H9 (cell line): ENCODE data around the gene AFMID. TPM values are rescaled to one million over a fixed set of nuclear protein-coding genes. Genes with fewer than 3 reads are reported as not detected.

Experiments
- DNase-seq: peaks from one replicate; pipeline ENCODE4 v3.0.0-alpha.2; 2017
- H2AFZ ChIP-seq: one replicate; pipeline ENCODE4 v1.6.1; 2013; ENCODE audit warnings: mild to moderate bottlenecking, low read length, control low read depth, moderate library complexity
- H2AK5ac ChIP-seq: 2 replicates; pipeline ENCODE4 v1.6.1; 2013; ENCODE audit warnings: low read length, control low read depth, mixed read lengths; ENCODE audit not compliant: insufficient read length
- H2BK120ac ChIP-seq: one replicate; pipeline ENCODE4 v1.6.1; 2013; ENCODE audit warnings: low read depth, mild to moderate bottlenecking, low read length, control low read depth, inconsistent platforms; ENCODE audit not compliant: poor library complexity, severe bottlenecking
- H2BK12ac ChIP-seq: 2 replicates; pipeline ENCODE4 v1.6.1; 2013; ENCODE audit warnings: low read length, control low read depth, mixed read lengths, low read depth; ENCODE audit not compliant: insufficient read length
- H2BK15ac ChIP-seq: 2 replicates; pipeline ENCODE4 v1.6.1; 2013; ENCODE audit warnings: low read depth, low read length, control low read depth
- H2BK20ac ChIP-seq: one replicate; pipeline ENCODE4 v1.6.1; 2013; ENCODE audit warnings: low read depth, mild to moderate bottlenecking, low read length, control low read depth, inconsistent platforms; ENCODE audit not compliant: poor library complexity, severe bottlenecking
- H2BK5ac ChIP-seq: 2 replicates; pipeline ENCODE4 v1.6.1; 2013; ENCODE audit warnings: low read length, control low read depth, mixed read lengths; ENCODE audit not compliant: insufficient read length
- H3K14ac ChIP-seq: 2 replicates; pipeline ENCODE4 v1.6.1; 2013; ENCODE audit warnings: low read length, control low read depth; ENCODE audit not compliant: insufficient read depth
- H3K18ac ChIP-seq: 2 replicates; pipeline ENCODE4 v1.6.1; 2013; ENCODE audit warnings: low read depth, mild to moderate bottlenecking, mixed read lengths, low read length, control low read depth; ENCODE audit not compliant: insufficient read length
- H3K23ac ChIP-seq: 2 replicates; pipeline ENCODE4 v1.6.1; 2013; ENCODE audit warnings: low read length, control low read depth, mixed read lengths, low read depth; ENCODE audit not compliant: insufficient read length
- H3K23me2 ChIP-seq: 2 replicates; pipeline ENCODE4 v1.6.1; 2013; ENCODE audit warnings: low read depth, mild to moderate bottlenecking, mixed read lengths, low read length, control low read depth; ENCODE audit not compliant: insufficient read length, poor library complexity, severe bottlenecking
- H3K27ac ChIP-seq: 2 replicates; pipeline ENCODE4 v1.5.1; 2013; ENCODE audit warnings: low read length, control low read depth, mixed read lengths, low read depth; ENCODE audit not compliant: insufficient read length
- H3K27me3 ChIP-seq: 2 replicates; pipeline ENCODE4 v1.6.1; 2013; ENCODE audit warnings: low read length, control low read depth, inconsistent platforms; ENCODE audit not compliant: insufficient read depth
- H3K4ac ChIP-seq: 2 replicates; pipeline ENCODE4 v1.6.1; 2013; ENCODE audit warnings: low read depth, mild to moderate bottlenecking, control low read depth, inconsistent platforms, low read length, moderate library complexity
- H3K4me1 ChIP-seq: 2 replicates; pipeline ENCODE4 v1.6.1; 2013; ENCODE audit warnings: low read length, control low read depth, inconsistent platforms; ENCODE audit not compliant: insufficient read depth
- H3K4me2 ChIP-seq: 2 replicates; pipeline ENCODE4 v1.6.1; 2013; ENCODE audit warnings: low read length, control low read depth, mixed read lengths; ENCODE audit not compliant: insufficient read length, insufficient read depth
- H3K56ac ChIP-seq: 2 replicates; pipeline ENCODE4 v1.6.1; 2013; ENCODE audit warnings: low read depth, mild to moderate bottlenecking, mixed read lengths, low read length, control low read depth; ENCODE audit not compliant: insufficient read length
- H3K79me1 ChIP-seq: 2 replicates; pipeline ENCODE4 v1.6.1; 2013; ENCODE audit warnings: low read depth, mild to moderate bottlenecking, moderate library complexity, low read length, control low read depth, inconsistent platforms; ENCODE audit not compliant: insufficient read depth, poor library complexity, severe bottlenecking
- H3K79me2 ChIP-seq: 2 replicates; pipeline ENCODE4 v1.6.1; 2013; ENCODE audit warnings: low read length, control low read depth, inconsistent platforms; ENCODE audit not compliant: insufficient read depth
- H3K9ac ChIP-seq: 2 replicates; pipeline ENCODE4 v1.6.1; 2013; ENCODE audit warnings: low read length, control low read depth, mixed read lengths; ENCODE audit not compliant: insufficient read length; ENCODE audit errors: extremely low read depth
- H3K9me3 ChIP-seq: one replicate; pipeline ENCODE4 v1.6.1; 2013; ENCODE audit warnings: low read depth, low read length, inconsistent platforms; ENCODE audit not compliant: control insufficient read depth
- H3T11ph ChIP-seq: one replicate; pipeline ENCODE4 v1.6.1; 2013; ENCODE audit warnings: mild to moderate bottlenecking, low read length, control low read depth, inconsistent platforms
- H4K20me1 ChIP-seq: one replicate; pipeline ENCODE4 v1.6.1; 2013; ENCODE audit not compliant: control insufficient read depth, insufficient read length, insufficient read depth
- H4K5ac ChIP-seq: 2 replicates; pipeline ENCODE4 v1.6.1; 2013; ENCODE audit warnings: low read depth, mild to moderate bottlenecking, mixed read lengths, low read length, control low read depth; ENCODE audit not compliant: insufficient read length
- H4K8ac ChIP-seq: replicated peaks from 2 replicates; pipeline ENCODE4 v1.6.1; 2013; ENCODE audit warnings: low read length, control low read depth, mixed read lengths, low read depth; ENCODE audit not compliant: insufficient read length
- H4K91ac ChIP-seq: 2 replicates; pipeline ENCODE4 v1.6.1; 2013; ENCODE audit warnings: low read depth, mild to moderate bottlenecking, moderate library complexity, mixed read lengths, low read length, control low read depth; ENCODE audit not compliant: insufficient read length
- H3K27ac Mint-ChIP-seq, 3 experiments: 2 replicates in 2 of 3; 3 replicates in 1 of 3; pipeline ENCODE4 v1.8.0; 2020 to 2021; ENCODE audit warnings: mixed read lengths in 3 of 3, mild to moderate bottlenecking in 1 of 3, moderate library complexity in 1 of 3
- H3K27me3 Mint-ChIP-seq: 2 replicates; pipeline ENCODE4 v1.8.0; 2021; ENCODE audit warnings: low read depth, mild to moderate bottlenecking, moderate library complexity, mixed read lengths
- H3K36me3 Mint-ChIP-seq, 3 experiments: 2 replicates in 2 of 3; 3 replicates in 1 of 3; pipeline ENCODE4 v1.8.0; 2020 to 2021; ENCODE audit warnings: low read depth in 3 of 3, mixed read lengths in 3 of 3; ENCODE audit not compliant: insufficient read depth in 1 of 3
- H3K4me1 Mint-ChIP-seq, 2 experiments: 2 replicates each; pipeline ENCODE4 v1.8.0; 2020; ENCODE audit warnings: mixed read lengths in 2 of 2
- H3K4me3 Mint-ChIP-seq, 2 experiments: 2 replicates in 1 of 2; 3 replicates in 1 of 2; pipeline ENCODE4 v1.8.0; 2020 to 2021; ENCODE audit warnings: mild to moderate bottlenecking in 2 of 2, mixed read lengths in 2 of 2, moderate library complexity in 1 of 2
- H3K9me3 Mint-ChIP-seq, 2 experiments: 2 replicates in 1 of 2; 3 replicates in 1 of 2; pipeline ENCODE4 v1.8.0; 2020; ENCODE audit warnings: mild to moderate bottlenecking in 2 of 2, mixed read lengths in 2 of 2, moderate library complexity in 1 of 2
- CTCF ChIP-seq: fragments of 200-600 bp; sonication (generic); conservative IDR thresholded peaks from 3 replicates; pipeline ENCODE4 v1.8.0; 2021; ENCODE audit warnings: antibody characterized with exemption, mild to moderate bottlenecking
- WGBS: extraction: QIAGEN DNeasy Blood & Tissue Kit; methylation state at CpG from one replicate; pipeline ENCODE4 v1.1.7; 2013; ENCODE audit warnings: missing lambda C conversion rate, low lambda C conversion rate, mixed read lengths; ENCODE audit not compliant: insufficient read length; ENCODE audit errors: extremely low coverage; 5-methylcytosine and 5-hydroxymethylcytosine counted together
- total RNA-seq: library from RNA; stranded (reverse); gene quantifications from 2 replicates; pipeline ENCODE4 v1.2.1, GENCODE V29; 2021

AFMID gene
- total RNA-seq, 1 experiment from 2014 or later = 64.1 TPM

GRCh38 chr17:78247304-78247703, 60.1 kb downstream of the AFMID start:
- H3K9me3 Mint-ChIP-seq = peaks cover 7 to 10% of the 10 kb centered on the region in 2 experiments
- H3K14ac ChIP-seq = no peak overlapping the region
- H3K27me3 Mint-ChIP-seq = no peaks in the 10 kb centered on the region
- no peak overlapping the region for H4K5ac ChIP-seq
- H2AK5ac ChIP-seq = no peak overlapping the region
- H2AFZ ChIP-seq = no peak overlapping the region
- no peak overlapping the region for H2BK5ac ChIP-seq
- no peak for DNase-seq
- H2BK15ac ChIP-seq = no peak overlapping the region
- no peak overlapping the region for H2BK20ac ChIP-seq
- no peaks in the 10 kb centered on the region for H3K23me2 ChIP-seq
- H2BK12ac ChIP-seq = no peak overlapping the region
- H3K27ac Mint-ChIP-seq = peak overlapping the region in 2 of 3 experiments; percentile 3 to 76; a peak in 3 of 7 replicates
- H4K8ac ChIP-seq = no peak overlapping the region
- H3K23ac ChIP-seq = no peak overlapping the region
- TF ChIP-seq CTCF = no peak
- H3K56ac ChIP-seq = no peak overlapping the region
- no peaks in the 10 kb centered on the region for H3K9me3 ChIP-seq
- WGBS = no CpG with 5 or more reads among the region's 8 CpGs
- no peak overlapping the region for H3K18ac ChIP-seq
- no peaks in the 10 kb centered on the region for H3K79me1 ChIP-seq
- H3K27ac ChIP-seq = no peak overlapping the region
- no peak overlapping the region for H3K4me2 ChIP-seq
- H3T11ph ChIP-seq = no peak overlapping the region
- H3K4me1 ChIP-seq = peaks cover 3% of the 10 kb centered on the region; the same call in 1 of the 2 replicates
- no peak overlapping the region for H2BK120ac ChIP-seq
- no peak overlapping the region for H3K9ac ChIP-seq
- H3K4me3 Mint-ChIP-seq = no peak overlapping the region
- no peak overlapping the region for H4K91ac ChIP-seq
- H3K27me3 ChIP-seq = no peaks in the 10 kb centered on the region
- H3K4ac ChIP-seq = no peak overlapping the region
- no peaks in the 10 kb centered on the region for H3K79me2 ChIP-seq
- peaks cover 11 to 23% of the 10 kb centered on the region in 2 experiments for H3K4me1 Mint-ChIP-seq
- peaks cover 2 to 5% (median 3%) of the 10 kb centered on the region in 3 experiments; a peak in 3 of 7 replicates for H3K36me3 Mint-ChIP-seq
- H4K20me1 ChIP-seq = no peaks in the 10 kb centered on the region
